HG03575 (cell line): ENCODE measurements around the gene DCHS2.

Experiments used
- ATAC-seq: cut with Tn5 transposase; IDR thresholded peaks from one replicate; pipeline ENCODE4 v1.9.1; 2021; ENCODE audit not compliant: unreplicated experiment, insufficient number of reproducible peaks, low FRiP score; ENCODE audit errors: extremely low read depth

The DCHS2 gene

DNA sequence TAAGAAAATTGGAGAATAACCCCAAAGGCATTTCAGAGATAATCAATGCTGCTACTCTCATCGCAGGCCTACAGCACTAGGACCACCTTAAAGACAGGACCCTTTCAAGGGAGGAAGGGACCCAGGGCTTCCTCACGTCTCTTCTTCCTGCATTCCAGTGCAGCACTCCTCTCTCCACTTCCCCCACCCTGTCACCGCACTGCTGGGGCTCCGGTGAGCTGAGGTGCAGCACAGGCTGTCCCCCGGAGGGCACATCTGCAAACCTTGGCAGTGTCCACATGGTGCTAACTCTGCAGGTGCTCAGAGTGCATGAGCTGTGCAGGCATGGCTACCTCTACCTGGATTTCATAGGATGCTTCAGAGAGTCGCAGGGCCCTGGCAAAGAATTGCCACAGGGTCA is 305.6 kb downstream of the DCHS2 start:
- ATAC-seq = no peak

- no peak for ATAC-seq
Measured at GRCh38 chr4:154184238-154184637, 307.4 kb downstream of the DCHS2 start.

GRCh38 chr4:154183264-154183663 is 308.3 kb downstream of the DCHS2 start:
- ATAC-seq = no peak
